Fibroblast of skin of left quadriceps (primary cell): ENCODE measurements around the gene ORC6.

Experiments used
- DNase-seq, 2 experiments: peaks; one replicate each; pipeline ENCODE4 v3.0.0-alpha.2; 2013; ENCODE audit warnings: low read depth in 2 of 2

Gene ORC6

DNA sequence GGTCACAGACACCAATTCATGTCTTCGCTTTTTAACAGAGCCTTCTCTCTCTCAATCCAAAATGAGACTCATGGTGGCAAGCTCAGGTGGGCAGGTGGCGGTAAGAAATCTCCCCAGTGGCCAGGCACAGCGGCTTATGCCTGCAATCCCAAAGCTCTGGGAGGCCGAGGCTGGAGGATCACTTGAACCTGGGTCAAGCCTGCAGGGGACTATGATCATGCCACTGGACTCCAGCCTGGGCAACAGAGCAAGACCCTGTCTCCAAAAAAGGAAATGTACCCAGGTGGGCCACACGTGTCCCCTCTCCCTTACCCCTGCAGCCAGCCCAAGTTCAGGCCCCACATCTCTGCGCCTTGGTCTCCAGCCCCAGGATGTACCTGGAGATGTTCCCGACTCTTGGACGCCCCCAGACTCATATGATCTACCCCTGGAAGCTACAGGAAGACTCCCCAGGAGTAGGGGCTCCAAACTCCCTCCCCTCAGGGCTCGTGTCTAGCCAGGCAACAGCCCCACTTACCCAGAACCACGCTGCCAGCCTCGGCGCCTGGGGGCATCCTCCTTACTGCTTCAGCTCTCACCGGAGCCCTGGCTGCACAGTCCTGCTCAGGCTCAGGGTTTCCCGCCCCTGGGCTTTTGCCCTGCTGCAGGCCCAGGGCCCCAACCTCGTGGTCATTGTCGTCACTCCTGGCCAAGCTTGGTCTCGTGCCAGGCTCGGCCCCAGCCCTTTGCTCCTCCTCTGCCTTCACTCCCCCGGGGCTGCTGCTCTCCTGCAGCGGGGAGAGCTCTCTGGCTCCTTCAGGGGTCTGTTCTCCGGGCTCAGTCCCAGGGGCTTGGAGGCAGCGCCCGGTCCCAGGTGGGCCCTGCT, 42.5 kb downstream of the ORC6 start:
- DNase-seq: no peak

DNA sequence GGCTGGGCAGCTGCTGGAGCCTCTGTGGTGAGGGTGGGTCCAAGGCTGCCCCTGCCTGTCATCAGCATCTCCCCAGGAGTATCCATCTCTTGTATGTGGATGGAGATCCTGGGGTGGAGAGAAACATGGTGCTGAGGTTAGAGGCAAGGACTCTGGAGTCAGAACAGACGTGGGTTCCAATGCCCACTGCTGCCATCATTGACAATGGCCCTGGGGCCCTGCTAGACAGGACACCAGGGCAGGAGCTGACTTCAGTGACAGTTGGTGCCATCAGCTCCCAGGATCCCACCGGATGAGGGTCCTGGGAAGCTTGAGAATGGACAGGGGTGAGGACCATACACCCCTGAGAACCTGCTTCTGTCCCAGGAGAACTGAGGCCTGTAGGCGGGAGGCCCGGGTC, 43.1 kb downstream of the ORC6 start:
- DNase-seq: no peak

DNA sequence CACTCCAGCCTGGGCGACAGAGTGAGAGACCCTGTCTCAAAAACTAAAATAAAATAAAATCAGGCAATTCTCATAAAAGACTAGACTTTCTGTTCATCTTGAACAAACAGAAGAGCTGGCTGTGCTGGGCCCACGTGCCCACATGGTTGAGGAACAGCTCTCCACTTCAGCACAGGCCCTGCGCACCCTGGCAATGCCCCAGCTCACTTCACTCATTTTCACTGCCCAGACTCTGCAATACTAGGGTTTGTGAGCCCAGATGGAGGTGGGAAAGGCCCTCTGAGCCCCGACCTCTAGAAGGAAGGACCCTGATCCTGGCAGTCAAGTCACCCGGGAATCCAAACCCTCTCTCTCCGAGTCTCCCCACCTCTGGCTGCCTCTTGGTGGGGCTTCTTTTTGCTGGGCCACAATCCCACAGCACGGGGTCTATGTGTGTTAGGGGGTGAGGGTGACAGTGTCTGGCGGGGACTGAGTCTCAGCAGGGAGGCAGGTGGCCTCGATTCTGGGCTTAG, 43.9 kb downstream of the ORC6 start:
- DNase-seq: no peak

- no peak for DNase-seq
Observed at GRCh38 chr16:46736695-46737094, 47.2 kb downstream of the ORC6 start.

GRCh38 chr16:46737621-46738214, 48.3 kb downstream of the ORC6 start:
- no peak for DNase-seq

DNA sequence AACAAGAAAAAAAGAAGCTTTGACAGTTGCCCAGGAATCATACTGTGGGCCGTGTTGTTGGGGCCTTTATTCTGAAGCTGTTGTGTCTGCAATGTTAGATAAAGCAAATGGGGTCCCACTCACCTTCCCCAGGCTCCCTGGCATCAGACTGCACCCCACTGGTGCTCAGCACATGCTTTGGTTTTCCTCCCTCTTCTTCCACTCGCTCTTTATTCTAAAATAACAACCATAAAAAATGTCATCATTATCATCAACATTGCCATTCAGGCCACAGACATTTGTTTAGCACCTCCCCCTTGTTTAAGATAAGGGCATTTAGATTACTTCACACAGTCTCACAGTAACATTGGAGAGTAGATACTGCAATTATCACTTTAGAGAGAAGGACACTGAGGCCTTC, 50.5 kb downstream of the ORC6 start:
- DNase-seq: no peak

- DNase-seq: peak in 1 of 2 experiments; percentile 11
Observed at GRCh38 chr16:46743232-46743719, 53.8 kb downstream of the ORC6 start.

- no peak for DNase-seq
Observed at GRCh38 chr16:46745617-46746016, 56.2 kb downstream of the ORC6 start.

DNA sequence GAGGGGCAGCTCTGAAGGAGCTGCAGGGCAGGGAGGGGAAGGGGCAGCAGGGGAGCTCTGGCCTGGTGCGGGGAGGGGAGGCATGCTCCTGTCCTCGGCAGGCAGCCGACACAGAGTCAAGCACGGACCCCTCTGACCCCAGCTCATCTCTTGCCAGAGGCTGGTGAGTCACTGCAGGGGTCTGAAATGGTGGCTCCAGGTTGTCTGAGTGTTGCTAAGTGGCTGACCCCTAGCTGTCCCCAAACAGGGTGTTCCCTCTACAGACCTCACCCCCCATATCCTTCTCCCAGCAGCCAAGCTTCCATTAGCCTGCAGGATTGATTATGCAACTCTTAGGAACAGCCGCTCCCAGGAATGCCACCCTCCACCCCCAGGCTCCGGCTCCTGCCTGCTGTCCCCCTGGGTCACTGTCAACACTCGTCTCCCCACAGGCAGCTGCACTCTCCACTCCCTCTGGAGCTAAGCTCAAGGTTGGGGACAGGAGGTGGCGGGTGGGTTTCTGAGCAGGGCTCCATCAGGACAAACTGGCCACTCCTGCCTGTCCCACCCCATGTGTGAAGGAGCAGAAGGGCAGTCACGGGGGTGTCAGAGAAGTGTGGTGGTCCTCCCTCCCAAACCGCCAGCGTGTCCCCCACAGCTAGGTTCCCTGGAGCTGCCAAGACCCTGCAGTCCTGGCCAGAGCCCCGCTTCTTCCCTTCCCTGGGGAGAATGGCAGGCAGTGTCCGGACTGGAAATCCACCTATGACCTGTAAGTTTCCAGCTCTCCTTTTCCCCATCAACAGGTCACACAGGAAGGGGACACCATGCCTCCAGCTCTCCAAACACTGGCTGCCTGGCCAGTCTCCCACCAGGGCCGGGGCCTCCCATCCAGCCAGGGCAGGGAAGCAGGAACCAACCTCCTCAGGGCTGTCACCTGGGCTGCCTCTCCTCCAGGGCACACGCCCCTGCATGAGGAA, 57.6 kb downstream of the ORC6 start:
- DNase-seq: no peak
